Prostate gland (tissue), 2 donors: ENCODE data around the gene SYPL2.

Experiments
- CTCF ChIP-seq, 4 experiments: fragments of 200-600 bp in 2 of 4; fragments of 450-650 bp in 2 of 4; sonication (generic) in 2 of 4; IDR thresholded peaks; 1 replicate in 3 of 4; 2 replicates in 1 of 4; pipeline ENCODE4 v1.5.1; 2016 to 2019; ENCODE audit warnings: antibody characterized with exemption in 4 of 4, mild to moderate bottlenecking in 2 of 4, moderate library complexity in 2 of 4
- POLR2A ChIP-seq: fragments of 450-650 bp; IDR thresholded peaks from one replicate; pipeline ENCODE4 v1.6.1; 2016; ENCODE audit warnings: antibody characterized with exemption, mild to moderate bottlenecking
- POLR2AphosphoS5 ChIP-seq: sonication (generic); formaldehyde crosslinking; IDR thresholded peaks from one replicate; pipeline ENCODE4 v1.6.1; 2017; ENCODE audit warnings: antibody characterized with exemption

GRCh38 chr1:109475261-109475660, 8.9 kb downstream of the SYPL2 start:
- no peak for TF ChIP-seq POLR2A
- TF ChIP-seq CTCF (IDR thresholded peaks at IDR 0.05) = no peak
- no peak for TF ChIP-seq POLR2AphosphoS5
